Tibial nerve (tissue), 4 donors: ENCODE data around the gene GRPR. TPM values are rescaled to one million over a fixed set of nuclear protein-coding genes. Genes with fewer than 3 reads are reported as not detected.
"Not testable (repeated sequence)": the region's sequence is repeated elsewhere in the genome, so short reads cannot be mapped to it uniquely, and the experiment has no call there.

Experiments used
- DNase-seq, 2 donors: peaks; one replicate each; pipeline ENCODE4 v3.0.0-alpha.2; 2019; ENCODE audit warnings: low spot score in 2 of 2
- H3K27ac ChIP-seq, 4 donors: fragments of 200-600 bp; sonication (generic) in 3 of 4; one replicate each; pipeline ENCODE4 v1.5.1; 2017 to 2019; ENCODE audit warnings: mild to moderate bottlenecking in 1 of 4
- H3K27me3 ChIP-seq, 2 donors: fragments of 200-600 bp; sonication (generic) in 1 of 2; one replicate each; pipeline versions ENCODE4 v1.5.1 to v1.6.0; 2017 to 2019
- H3K36me3 ChIP-seq, 3 donors: fragments of 200-600 bp; sonication (generic); one replicate each; pipeline ENCODE4 v1.5.1; 2018 to 2019
- H3K4me1 ChIP-seq, 4 donors: fragments of 200-600 bp; sonication (generic) in 3 of 4; one replicate each; pipeline ENCODE4 v1.5.1; 2017 to 2019
- H3K4me3 ChIP-seq, 4 donors: fragments of 200-600 bp; sonication (generic) in 3 of 4; one replicate each; pipeline ENCODE4 v1.5.1; 2017 to 2019; ENCODE audit warnings: mild to moderate bottlenecking in 1 of 4, moderate library complexity in 1 of 4
- H3K9me3 ChIP-seq, 4 donors: fragments of 200-600 bp; sonication (generic) in 3 of 4; one replicate each; pipeline ENCODE4 v1.5.1; 2017 to 2019
- EP300 ChIP-seq, 2 donors: sonication (generic); formaldehyde crosslinking; IDR thresholded peaks; one replicate each; pipeline ENCODE4 v1.6.1; 2017; ENCODE audit warnings: antibody characterized with exemption in 2 of 2, mild to moderate bottlenecking in 1 of 2
- POLR2A ChIP-seq, 2 donors: fragments of 450-650 bp; IDR thresholded peaks; one replicate each; pipeline ENCODE4 v1.6.1; 2017; ENCODE audit warnings: antibody characterized with exemption in 2 of 2, mild to moderate bottlenecking in 2 of 2, moderate library complexity in 2 of 2
- WGBS, 2 donors: methylation state at CpG; one replicate each; pipeline ENCODE4 v1.1.5; 2018; 5-methylcytosine and 5-hydroxymethylcytosine counted together
- total RNA-seq, 4 donors: library from RNA; depleted of rRNA; stranded (reverse); fragments of >200 nt; gene quantifications; one replicate each; pipeline ENCODE4 v1.1.0, GENCODE V29; 2016
- TF ChIP-seq, protein P1 (sequence below), 5 experiments: fragments of 200-600 bp in 3 of 5; fragments of 450-650 bp in 2 of 5; sonication (generic) in 3 of 5; IDR thresholded peaks; one replicate each; pipeline ENCODE4 v1.5.1; 2016 to 2019; ENCODE audit warnings: antibody characterized with exemption in 5 of 5, mild to moderate bottlenecking in 3 of 5, moderate library complexity in 2 of 5

The GRPR gene
- total RNA-seq, 4 donors from 2014 or later, result not detected

DNA sequence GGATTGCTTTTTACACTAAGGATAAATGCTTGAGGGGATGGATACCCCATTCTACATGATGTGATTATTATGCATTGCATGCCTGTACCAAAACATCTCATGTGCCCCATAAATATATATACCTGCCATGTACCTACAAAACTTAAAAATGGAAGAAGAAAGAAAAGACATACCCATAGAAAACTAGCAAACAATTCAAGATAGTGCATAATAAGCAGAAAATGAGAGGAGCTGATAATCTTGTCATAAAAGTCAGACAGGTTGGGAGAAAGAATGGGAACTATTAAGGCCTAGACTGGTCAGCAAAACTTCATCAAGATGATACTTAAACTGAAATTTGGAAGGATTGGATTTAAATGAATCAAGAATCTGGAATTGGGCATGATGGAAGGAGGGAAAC, 22.3 kb downstream of the GRPR start:
- H3K4me3 ChIP-seq, result no peak overlapping the region
- H3K9me3 ChIP-seq, result no peaks in the 10 kb centered on the region
- H3K4me1 ChIP-seq, result no peaks in the 10 kb centered on the region
- no peak overlapping the region for H3K27ac ChIP-seq
- TF ChIP-seq EP300 (IDR thresholded peaks at IDR 0.05) (no peak), POLR2A (IDR thresholded peaks at IDR 0.05) (no peak)
- TF ChIP-seq, protein P1, sequence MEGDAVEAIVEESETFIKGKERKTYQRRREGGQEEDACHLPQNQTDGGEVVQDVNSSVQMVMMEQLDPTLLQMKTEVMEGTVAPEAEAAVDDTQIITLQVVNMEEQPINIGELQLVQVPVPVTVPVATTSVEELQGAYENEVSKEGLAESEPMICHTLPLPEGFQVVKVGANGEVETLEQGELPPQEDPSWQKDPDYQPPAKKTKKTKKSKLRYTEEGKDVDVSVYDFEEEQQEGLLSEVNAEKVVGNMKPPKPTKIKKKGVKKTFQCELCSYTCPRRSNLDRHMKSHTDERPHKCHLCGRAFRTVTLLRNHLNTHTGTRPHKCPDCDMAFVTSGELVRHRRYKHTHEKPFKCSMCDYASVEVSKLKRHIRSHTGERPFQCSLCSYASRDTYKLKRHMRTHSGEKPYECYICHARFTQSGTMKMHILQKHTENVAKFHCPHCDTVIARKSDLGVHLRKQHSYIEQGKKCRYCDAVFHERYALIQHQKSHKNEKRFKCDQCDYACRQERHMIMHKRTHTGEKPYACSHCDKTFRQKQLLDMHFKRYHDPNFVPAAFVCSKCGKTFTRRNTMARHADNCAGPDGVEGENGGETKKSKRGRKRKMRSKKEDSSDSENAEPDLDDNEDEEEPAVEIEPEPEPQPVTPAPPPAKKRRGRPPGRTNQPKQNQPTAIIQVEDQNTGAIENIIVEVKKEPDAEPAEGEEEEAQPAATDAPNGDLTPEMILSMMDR (IDR thresholded peaks at IDR 0.05), result no peak
- DNase-seq, result no peak
- H3K27me3 ChIP-seq, result no peaks in the 10 kb centered on the region
- H3K36me3 ChIP-seq, result no peaks in the 10 kb centered on the region

DNA sequence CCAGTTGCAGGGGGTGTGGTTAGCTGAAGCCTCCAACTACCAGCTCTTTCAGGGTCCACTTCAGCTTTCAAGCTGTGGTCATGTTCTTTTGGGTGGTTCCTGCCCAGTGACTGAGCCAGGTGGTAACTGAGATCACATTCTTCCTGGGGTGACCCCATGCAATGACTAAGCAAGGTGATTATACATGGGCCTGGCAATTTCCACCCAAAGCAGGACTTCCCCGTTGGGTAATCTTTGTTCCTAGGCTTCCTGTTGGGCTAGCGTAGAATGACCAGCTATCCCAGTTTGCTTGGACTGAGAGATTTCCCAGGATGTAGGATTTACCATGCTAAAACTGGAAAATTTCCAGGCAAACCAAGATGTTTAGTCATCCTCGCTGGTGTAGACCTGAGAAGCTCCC, 25.5 kb downstream of the GRPR start:
- no peak for DNase-seq
- no peak for TF ChIP-seq EP300 (IDR thresholded peaks at IDR 0.05)
- TF ChIP-seq POLR2A (IDR thresholded peaks at IDR 0.05), result no peak
- TF ChIP-seq, protein P1 (IDR thresholded peaks at IDR 0.05), result no peak
- no peak overlapping the region for H3K4me3 ChIP-seq
- no peak overlapping the region for H3K27ac ChIP-seq
- no peaks in the 10 kb centered on the region for H3K27me3 ChIP-seq
- no peaks in the 10 kb centered on the region for H3K9me3 ChIP-seq
- H3K4me1 ChIP-seq, result no peaks in the 10 kb centered on the region
- 74 to 95% methylated on average over 3 of the region's 3 CpGs for WGBS, 2 donors
- no peaks in the 10 kb centered on the region for H3K36me3 ChIP-seq

DNA sequence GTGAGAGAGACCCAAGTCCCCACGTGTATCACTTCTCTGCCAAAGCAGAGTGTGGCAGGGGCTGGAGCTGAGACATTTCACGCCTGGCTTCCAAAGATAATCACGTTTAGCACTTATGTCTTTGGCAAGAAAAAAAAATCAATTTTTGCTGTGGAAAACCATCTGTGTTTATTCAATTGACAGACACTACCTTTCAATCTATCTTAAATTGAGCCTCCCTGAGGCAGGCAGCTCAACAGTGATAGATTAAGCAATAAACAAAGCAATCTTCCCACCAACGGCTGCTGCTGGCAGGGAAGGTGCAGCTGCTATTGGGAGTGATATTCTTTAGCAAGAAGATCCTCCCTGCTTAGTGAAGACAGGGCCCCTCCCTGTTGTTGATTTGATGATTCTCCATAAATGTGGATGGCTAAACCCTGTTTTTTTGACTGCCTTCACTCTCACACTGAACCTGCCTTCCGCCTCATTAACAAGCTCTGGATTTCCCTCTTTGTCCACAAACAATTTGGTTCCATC, 32.3 kb downstream of the GRPR start:
- no peak overlapping the region for H3K4me3 ChIP-seq
- no peak for TF ChIP-seq EP300 (IDR thresholded peaks at IDR 0.05)
- no peak for TF ChIP-seq POLR2A (IDR thresholded peaks at IDR 0.05)
- TF ChIP-seq, protein P1 (IDR thresholded peaks at IDR 0.05), result no peak
- no peaks in the 10 kb centered on the region for H3K27me3 ChIP-seq
- WGBS, 2 donors, result 64 to 68% methylated on average over 5 of the region's 5 CpGs
- no peaks in the 10 kb centered on the region for H3K36me3 ChIP-seq
- no peaks in the 10 kb centered on the region for H3K9me3 ChIP-seq
- DNase-seq, result no peak
- H3K27ac ChIP-seq, result no peak overlapping the region
- H3K4me1 ChIP-seq, result no peaks in the 10 kb centered on the region

DNA sequence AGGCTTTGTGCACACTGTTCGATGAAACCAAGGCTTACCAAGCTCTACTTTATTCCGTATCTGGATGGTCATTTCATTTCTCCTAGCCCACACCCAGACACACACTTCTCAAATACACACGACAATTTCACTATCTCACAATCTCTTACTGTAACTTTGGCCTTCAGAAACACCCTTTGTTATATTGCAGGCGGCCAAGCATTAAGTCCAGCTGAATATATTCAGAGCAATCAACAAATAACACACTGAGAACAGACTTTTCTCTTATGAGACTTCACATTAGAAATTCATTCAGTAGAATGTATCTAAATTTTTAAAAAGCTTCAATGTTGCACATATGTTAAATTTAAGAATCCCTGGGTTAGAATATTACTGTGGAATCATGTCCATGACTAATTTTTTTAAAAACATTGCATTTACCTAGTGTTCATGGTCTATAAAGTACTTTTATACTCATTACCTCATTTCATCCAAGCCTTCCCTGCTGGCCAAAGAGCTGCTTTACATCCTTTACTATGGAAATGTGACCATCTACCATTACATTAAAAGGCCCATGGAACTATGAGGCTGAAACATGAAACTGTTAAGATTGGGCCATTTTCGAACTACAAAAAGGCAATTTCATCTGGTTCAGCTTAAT, 33.4 kb downstream of the GRPR start:
- 80 to 84% methylated on average over 5 of the region's 5 CpGs for WGBS, 2 donors
- no peaks in the 10 kb centered on the region for H3K9me3 ChIP-seq
- no peak for DNase-seq
- TF ChIP-seq, protein P1 (IDR thresholded peaks at IDR 0.05), result no peak
- TF ChIP-seq EP300 (IDR thresholded peaks at IDR 0.05), result no peak
- TF ChIP-seq POLR2A (IDR thresholded peaks at IDR 0.05), result no peak
- no peak overlapping the region for H3K4me3 ChIP-seq
- no peaks in the 10 kb centered on the region for H3K36me3 ChIP-seq
- no peaks in the 10 kb centered on the region for H3K27me3 ChIP-seq
- H3K4me1 ChIP-seq, result no peaks in the 10 kb centered on the region
- H3K27ac ChIP-seq, result no peak overlapping the region

DNA sequence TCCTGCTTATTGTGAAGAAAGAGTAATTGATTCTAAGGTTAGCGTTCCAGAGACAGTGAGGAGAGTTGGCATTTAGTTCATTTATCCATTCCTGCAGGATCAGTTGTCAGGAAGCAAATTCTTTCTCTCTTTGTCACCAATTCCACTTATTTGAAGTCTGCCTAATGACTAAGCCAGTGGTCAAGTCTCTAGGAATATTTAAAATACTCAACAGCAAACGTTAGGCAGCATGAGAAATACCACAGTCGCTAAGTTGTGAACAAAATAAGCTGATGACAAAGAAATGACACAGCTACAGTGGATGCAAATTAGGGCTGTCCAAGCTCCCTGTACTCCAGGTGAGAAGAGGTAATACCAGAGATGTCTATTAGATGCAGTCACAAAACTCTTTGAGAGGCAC, 37.4 kb downstream of the GRPR start:
- Histone ChIP-seq H3K27ac (no peak overlapping the region), H3K4me1 (no peaks in the 10 kb centered on the region), H3K9me3 (no peaks in the 10 kb centered on the region), H3K4me3 (no peak overlapping the region), H3K27me3 (no peaks in the 10 kb centered on the region), H3K36me3 (no peaks in the 10 kb centered on the region)
- TF ChIP-seq, protein P1 (IDR thresholded peaks at IDR 0.05), result no peak
- no peak for TF ChIP-seq EP300 (IDR thresholded peaks at IDR 0.05)
- 63 to 65% methylated on average over 3 of the region's 3 CpGs for whole genome bisulfite sequencing, 2 donors
- no peak for DNase-seq

DNA sequence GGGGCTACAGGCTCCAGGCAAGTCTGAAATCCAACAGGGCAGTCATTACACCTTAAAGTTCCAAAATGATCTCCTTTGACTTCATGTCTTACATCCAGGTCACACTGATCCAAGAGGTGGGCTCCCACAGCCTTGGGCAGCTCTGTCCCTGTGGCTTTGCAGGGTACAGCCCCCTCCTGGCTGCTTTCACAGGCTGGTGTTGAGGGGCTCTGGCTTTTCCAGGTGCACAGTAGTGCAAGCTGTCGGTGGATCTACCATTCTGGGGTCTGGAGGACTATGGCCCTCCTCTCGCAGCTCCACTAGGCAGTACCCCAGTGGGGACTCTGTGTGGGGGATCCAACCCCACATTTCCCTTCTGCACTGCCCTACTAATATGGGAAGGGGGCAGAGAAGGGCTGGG, 37.8 kb downstream of the GRPR start:
- not testable (repeated sequence) for H3K36me3 ChIP-seq, H3K9me3 ChIP-seq, H3K4me3 ChIP-seq, H3K4me1 ChIP-seq, H3K27ac ChIP-seq, H3K27me3 ChIP-seq, DNase-seq
- 95% methylated on average over 2 of the region's 2 CpGs; no CpG with 5 or more reads in 1 of the 2 donors for WGBS, 2 donors
